Suppressor macrophage treated with lipopolysaccharide for 4 hours (primary cell): Measurements from ENCODE around the gene TMPRSS2.
"Not testable (repeated sequence)": the region's sequence is repeated elsewhere in the genome, so short reads cannot be mapped to it uniquely, and the experiment has no call there.

Experiments
- DNase-seq: peaks from one replicate; pipeline ENCODE4 v3.0.0-alpha.2; 2020

The TMPRSS2 gene

DNA sequence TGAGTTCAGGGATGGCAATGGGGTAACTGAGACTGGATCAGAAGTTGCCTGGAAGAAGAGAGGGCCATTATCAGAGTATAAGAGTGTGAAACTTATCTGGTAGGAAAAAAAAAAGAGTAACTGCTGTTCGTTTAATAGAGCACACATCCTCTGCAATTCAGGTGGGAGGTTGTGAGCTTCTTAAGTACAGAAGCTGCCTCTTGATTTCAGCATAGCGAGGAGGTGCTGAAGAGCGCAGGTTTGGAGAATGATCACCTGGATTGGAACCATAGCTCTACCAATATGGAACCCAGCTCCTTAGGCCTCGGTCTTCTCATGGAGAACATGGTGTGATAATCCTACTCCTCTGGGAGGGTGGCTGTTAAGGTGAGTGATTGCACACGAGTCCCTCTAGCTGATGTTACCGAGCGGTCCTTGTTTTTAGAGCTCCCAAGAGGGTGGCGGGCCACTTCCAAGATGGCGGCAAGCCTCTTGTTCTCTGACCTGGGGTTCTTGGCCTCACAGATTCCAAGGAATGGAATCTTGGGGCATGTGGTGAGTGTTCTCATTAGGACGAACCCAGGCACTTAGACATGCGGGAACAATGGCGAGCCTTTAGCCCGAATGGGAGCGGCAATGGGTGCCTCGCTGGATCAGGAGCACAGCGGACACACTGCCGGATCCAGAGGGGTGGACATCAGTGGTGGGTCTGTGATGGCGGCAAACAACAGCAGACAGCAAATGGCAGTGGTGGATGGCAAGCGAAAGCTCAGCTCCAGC, 85.2 kb downstream of the TMPRSS2 start:
- DNase-seq, result no peak

DNA sequence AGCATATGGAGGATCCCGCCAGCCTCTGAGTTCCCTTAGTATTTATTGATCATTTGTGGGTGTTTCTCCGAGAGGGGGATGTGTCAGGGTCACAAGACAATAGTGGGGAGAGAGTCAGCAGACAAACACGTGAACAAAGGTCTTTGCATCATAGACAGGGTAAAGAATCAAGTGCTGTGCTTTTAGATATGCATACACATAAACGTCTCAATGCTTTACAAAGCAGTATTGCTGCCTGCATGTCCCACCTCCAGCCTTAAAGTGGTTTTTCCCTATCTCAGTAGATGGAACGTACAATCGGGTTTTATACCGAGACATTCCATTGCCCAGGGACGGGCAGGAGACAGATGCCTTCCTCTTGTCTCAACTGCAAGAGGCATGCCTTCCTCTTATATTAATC, 87.0 kb downstream of the TMPRSS2 start:
- DNase-seq, result not testable (repeated sequence)

GRCh38 chr21:41419921-41420862, 87.8 kb downstream of the TMPRSS2 start:
- DNase-seq, result peak; percentile 98

GRCh38 chr21:41418956-41419680, 88.8 kb downstream of the TMPRSS2 start:
- no peak for DNase-seq

DNA sequence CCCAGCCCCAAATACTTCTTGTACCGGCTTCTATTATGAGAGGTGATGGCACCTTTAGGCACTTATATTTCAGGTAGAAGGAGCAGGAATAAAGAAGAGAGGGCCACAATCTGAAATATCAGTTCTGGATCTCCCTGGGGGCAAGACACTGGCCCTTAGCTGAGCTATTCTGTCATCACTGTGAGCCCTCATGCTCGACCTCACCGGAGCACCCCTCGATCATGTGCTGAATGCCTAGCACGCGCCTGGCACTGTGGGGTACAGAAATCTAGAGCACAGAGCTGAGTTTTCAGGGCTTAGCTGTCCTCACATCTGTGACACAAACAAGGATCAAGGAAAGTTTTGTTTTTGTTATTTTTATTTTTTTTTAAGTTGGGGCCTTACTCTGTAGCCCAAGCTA, 89.6 kb downstream of the TMPRSS2 start:
- DNase-seq, result no peak

DNA sequence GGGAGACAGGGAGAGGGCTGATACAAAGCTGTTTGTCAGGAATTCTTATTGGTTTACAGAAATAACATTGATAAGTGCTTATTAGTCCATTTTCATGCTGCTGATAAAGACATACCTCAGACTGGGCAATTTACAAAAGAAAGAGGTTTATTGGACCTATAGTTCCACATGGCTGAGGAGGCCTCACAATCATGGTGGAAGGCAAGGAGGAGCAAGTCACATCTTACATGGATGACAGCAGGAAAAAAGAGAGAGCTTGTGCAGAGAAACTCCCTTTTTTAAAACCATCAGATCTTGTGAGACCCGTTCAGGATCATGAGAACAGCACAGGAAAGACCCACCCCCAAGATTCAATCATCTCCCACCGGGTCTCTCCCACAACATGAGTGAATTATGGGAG, 90.5 kb downstream of the TMPRSS2 start:
- DNase-seq, result not testable (repeated sequence)
